GM19395 (cell line): ENCODE measurements around the gene NPR3.
"Not testable (repeated sequence)": the region's sequence is repeated elsewhere in the genome, so short reads cannot be mapped to it uniquely, and the experiment has no call there.

Source experiments
- ATAC-seq: cut with Tn5 transposase; IDR thresholded peaks from one replicate; pipeline ENCODE4 v1.9.1; 2021; ENCODE audit warnings: mild to moderate bottlenecking, moderate library complexity; ENCODE audit not compliant: unreplicated experiment

NPR3 gene

GRCh38 chr5:32805462-32805861 is 94.3 kb downstream of the NPR3 start:
- ATAC-seq, result not testable (repeated sequence)

- no peak for ATAC-seq
These were observed 95.0 kb downstream of the NPR3 start for GRCh38 chr5:32805971-32806638.

- ATAC-seq, result no peak
These were observed 97.7 kb downstream of the NPR3 start for GRCh38 chr5:32808783-32809182.

GRCh38 chr5:32810804-32811203 is 99.7 kb downstream of the NPR3 start:
- no peak for ATAC-seq

GRCh38 chr5:32812399-32812798 is 101.3 kb downstream of the NPR3 start:
- no peak for ATAC-seq

GRCh38 chr5:32814141-32814540 is 103.0 kb downstream of the NPR3 start:
- no peak for ATAC-seq

GRCh38 chr5:32814620-32815019 is 103.5 kb downstream of the NPR3 start:
- ATAC-seq, result no peak

GRCh38 chr5:32827981-32828380 is 116.9 kb downstream of the NPR3 start:
- ATAC-seq, result no peak

GRCh38 chr5:32828492-32828891 is 117.4 kb downstream of the NPR3 start:
- ATAC-seq, result no peak

- ATAC-seq, result no peak
These were observed 120.5 kb downstream of the NPR3 start for GRCh38 chr5:32831624-32832023.

GRCh38 chr5:32833127-32833526 is 122.0 kb downstream of the NPR3 start:
- no peak for ATAC-seq

- ATAC-seq, result no peak
These were observed 122.5 kb downstream of the NPR3 start for GRCh38 chr5:32833663-32834062.

GRCh38 chr5:32834251-32834650 is 123.1 kb downstream of the NPR3 start:
- ATAC-seq, result no peak

GRCh38 chr5:32836176-32836575 is 125.1 kb downstream of the NPR3 start:
- no peak for ATAC-seq

- no peak for ATAC-seq
These were observed 126.1 kb downstream of the NPR3 start for GRCh38 chr5:32837211-32837610.

- ATAC-seq, result no peak
These were observed 128.0 kb downstream of the NPR3 start for GRCh38 chr5:32839106-32839505.

GRCh38 chr5:32840606-32841005 is 129.5 kb downstream of the NPR3 start:
- ATAC-seq, result no peak
